Lower leg skin (tissue), 4 donors: ENCODE measurements around the gene AATK. TPM values are rescaled to one million over a fixed set of nuclear protein-coding genes. Genes with fewer than 3 reads are reported as not detected.

Experiments
- DNase-seq, 2 donors: peaks; one replicate each; pipeline ENCODE4 v3.0.0-alpha.2; 2019; ENCODE audit warnings: low spot score in 2 of 2
- H3K4me3 ChIP-seq: fragments of 200-600 bp; sonication (generic); 2 replicates; pipeline ENCODE4 v1.5.1; 2017; ENCODE audit warnings: mild to moderate bottlenecking, low read depth; ENCODE audit not compliant: poor library complexity, severe bottlenecking
- CTCF ChIP-seq, 3 donors: fragments of 450-650 bp; IDR thresholded peaks; one replicate each; pipeline ENCODE4 v1.5.1; 2016; ENCODE audit warnings: antibody characterized with exemption in 3 of 3, mild to moderate bottlenecking in 3 of 3, moderate library complexity in 2 of 3
- POLR2A ChIP-seq, 2 donors: fragments of 450-650 bp; IDR thresholded peaks; one replicate each; pipeline ENCODE4 v1.6.1; 2016 to 2017; ENCODE audit warnings: antibody characterized with exemption in 2 of 2, mild to moderate bottlenecking in 1 of 2, moderate library complexity in 1 of 2
- WGBS, 2 donors: methylation state at CpG; one replicate each; pipeline ENCODE4 v1.1.5; 2018; 5-methylcytosine and 5-hydroxymethylcytosine counted together
- intact Hi-C: fragments of 100-400 bp; cut with DNase I; formaldehyde crosslinking; loops from one replicate; pipeline ENCODE4 v1.15.0; 2023; ENCODE audit warnings: low total_unique reads
- total RNA-seq, 4 donors: library from RNA; depleted of rRNA; stranded (reverse); fragments of >200 nt; gene quantifications; one replicate each; pipeline ENCODE4 v1.1.0, GENCODE V29; 2016

AATK gene
- total RNA-seq, 4 donors from 2014 or later, result 0.81 to 3.5 (median 2.2) TPM

- intact Hi-C loops, result no loop called here
- TF ChIP-seq CTCF (IDR thresholded peaks at IDR 0.05) (no peak), POLR2A (IDR thresholded peaks at IDR 0.05) (no peak)
- no peak overlapping the region for H3K4me3 ChIP-seq
- no peak for DNase-seq
- 78 to 88% methylated on average over 8 of the region's 8 CpGs for WGBS, 2 donors
Measured at GRCh38 chr17:81116704-81117103, 49.3 kb downstream of the AATK start.

- intact Hi-C loops, result no loop called here
- H3K4me3 ChIP-seq, result no peak overlapping the region
- no peak for TF ChIP-seq POLR2A (IDR thresholded peaks at IDR 0.05)
- no peak for TF ChIP-seq CTCF (IDR thresholded peaks at IDR 0.05)
- WGBS, 2 donors, result 58 to 73% methylated on average over 9 to 22 of the region's 22 CpGs
- no peak for DNase-seq
Measured at GRCh38 chr17:81115749-81116464, 50.1 kb downstream of the AATK start.

GRCh38 chr17:81115219-81115618 lies 50.8 kb downstream of the AATK start:
- DNase-seq, result no peak
- intact Hi-C loops, result no loop called here
- WGBS, 2 donors, result 85 to 92% methylated on average over 3 to 11 of the region's 11 CpGs
- no peak for TF ChIP-seq POLR2A (IDR thresholded peaks at IDR 0.05)
- no peak overlapping the region for H3K4me3 ChIP-seq

GRCh38 chr17:81114351-81115093 lies 51.5 kb downstream of the AATK start:
- no peak overlapping the region for H3K4me3 ChIP-seq
- TF ChIP-seq CTCF (IDR thresholded peaks at IDR 0.05), result no peak
- no peak for TF ChIP-seq POLR2A (IDR thresholded peaks at IDR 0.05)
- 69 to 77% methylated on average over 17 to 19 of the region's 19 CpGs for WGBS, 2 donors
- intact Hi-C loops, result no loop called here
- no peak for DNase-seq

- intact Hi-C loops, result no loop called here
- H3K4me3 ChIP-seq, result no peak overlapping the region
- 82 to 87% methylated on average over 21 of the region's 21 CpGs for WGBS, 2 donors
- no peak for TF ChIP-seq POLR2A (IDR thresholded peaks at IDR 0.05)
- TF ChIP-seq CTCF (IDR thresholded peaks at IDR 0.05), result no peak
- DNase-seq, result no peak
Measured at GRCh38 chr17:81113158-81113724, 52.8 kb downstream of the AATK start.

- TF ChIP-seq CTCF (IDR thresholded peaks at IDR 0.05) (no peak), POLR2A (IDR thresholded peaks at IDR 0.05) (no peak)
- intact Hi-C loops, result no loop called here
- WGBS, 2 donors, result 91 to 92% methylated on average over 23 of the region's 23 CpGs
Measured at GRCh38 chr17:81112450-81112849, 53.6 kb downstream of the AATK start.

More at GRCh38 chr17:81112450-81112849, 53.6 kb downstream of the AATK start:
- DNase-seq, result no peak
- H3K4me3 ChIP-seq, result no peak overlapping the region
